WTC11 (cell line): ENCODE data around the gene ADAMTS15. TPM values are rescaled to one million over a fixed set of nuclear protein-coding genes. Genes with fewer than 3 reads are reported as not detected.

ENCODE experiments used
- ATAC-seq: fragments of 200-7000 bp; cut with Tn5 transposase; 2 replicates; pipeline ENCODE4 v1.10.0; 2021; ENCODE audit warnings: mild to moderate bottlenecking, moderate library complexity
- CTCF ChIA-PET: fragments of 300-600 bp; sonication (Branson Sonifier 250); formaldehyde crosslinking; loops from one replicate; lab custom pipeline; 2021; ENCODE audit warnings: antibody characterized with exemption; lab: Charles Lee
- POLR2A ChIA-PET: fragments of 350-600 bp; sonication (Branson Sonifier 250); formaldehyde crosslinking; loops from one replicate; lab custom pipeline; 2021; ENCODE audit warnings: antibody characterized with exemption; lab: Charles Lee
- DNase-seq: peaks from one replicate; pipeline ENCODE4 v3.0.0; 2021; ENCODE audit warnings: low spot score
- H3K27ac Mint-ChIP-seq: 2 replicates; pipeline ENCODE4 v1.8.0; 2021; ENCODE audit warnings: mixed read lengths
- H3K27me3 Mint-ChIP-seq: 2 replicates; pipeline ENCODE4 v1.8.0; 2021; ENCODE audit warnings: low read depth, mild to moderate bottlenecking, moderate library complexity, mixed read lengths
- H3K36me3 Mint-ChIP-seq: 2 replicates; pipeline ENCODE4 v1.8.0; 2021; ENCODE audit warnings: mixed read lengths
- H3K4me1 Mint-ChIP-seq: 2 replicates; pipeline ENCODE4 v1.8.0; 2022; ENCODE audit warnings: mixed read lengths
- H3K4me3 Mint-ChIP-seq: 2 replicates; pipeline ENCODE4 v1.8.0; 2021; ENCODE audit warnings: mild to moderate bottlenecking, moderate library complexity, mixed read lengths
- H3K9me3 Mint-ChIP-seq: 2 replicates; pipeline ENCODE4 v1.8.0; 2021; ENCODE audit warnings: mixed read lengths
- CDX4 ChIP-seq: fragments of 250-450 bp; sonication (Bioruptor Pico); IDR thresholded peaks from 2 replicates; pipeline ENCODE4 v1.9.0; 2021; ENCODE audit warnings: moderate library complexity, mild to moderate bottlenecking, inconsistent platforms, borderline replicate concordance
- CREB1 ChIP-seq: sonication (generic); formaldehyde crosslinking; IDR thresholded peaks from 2 replicates; pipeline ENCODE4 v1.8.0; 2023; ENCODE audit warnings: mild to moderate bottlenecking, missing genetic modification reagents
- E2F1 ChIP-seq: sonication (generic); formaldehyde crosslinking; IDR thresholded peaks from 2 replicates; pipeline ENCODE4 v1.8.0; 2022; ENCODE audit warnings: mild to moderate bottlenecking, missing genetic modification reagents
- ESRRA ChIP-seq: sonication (generic); formaldehyde crosslinking; IDR thresholded peaks from 2 replicates; pipeline ENCODE4 v1.8.1; 2022; ENCODE audit warnings: mild to moderate bottlenecking, missing genetic modification reagents, borderline replicate concordance
- ETV6 ChIP-seq: sonication (generic); formaldehyde crosslinking; IDR thresholded peaks from 2 replicates; pipeline ENCODE4 v1.8.1; 2022; ENCODE audit warnings: mild to moderate bottlenecking, missing genetic modification reagents
- FOXP4 ChIP-seq: sonication (generic); formaldehyde crosslinking; IDR thresholded peaks from 2 replicates; pipeline ENCODE4 v1.8.0; 2022; ENCODE audit warnings: mild to moderate bottlenecking, missing genetic modification reagents
- GRHL2 ChIP-seq: fragments of 250-450 bp; sonication (Bioruptor Pico); IDR thresholded peaks from 2 replicates; pipeline ENCODE4 v1.8.0; 2022; ENCODE audit warnings: mild to moderate bottlenecking, moderate library complexity; ENCODE audit not compliant: insufficient replicate concordance, severe bottlenecking
- GTF2I ChIP-seq: fragments of 250-450 bp; sonication (Bioruptor Pico); conservative IDR thresholded peaks from 2 replicates; pipeline ENCODE4 v1.4.0; 2021; ENCODE audit warnings: mild to moderate bottlenecking
- IRF1 ChIP-seq: sonication (generic); formaldehyde crosslinking; IDR thresholded peaks from 2 replicates; pipeline ENCODE4 v1.8.0; 2023; ENCODE audit warnings: missing genetic modification reagents
- JAZF1 ChIP-seq: fragments of 250-450 bp; sonication (Bioruptor Pico); IDR thresholded peaks from 2 replicates; pipeline ENCODE4 v1.9.0; 2021; ENCODE audit warnings: moderate library complexity, mild to moderate bottlenecking, inconsistent platforms
- MAX ChIP-seq: sonication (generic); formaldehyde crosslinking; IDR thresholded peaks from 2 replicates; pipeline ENCODE4 v1.8.0; 2022; ENCODE audit warnings: mild to moderate bottlenecking, missing genetic modification reagents
- NFE2L1 ChIP-seq: sonication (generic); formaldehyde crosslinking; IDR thresholded peaks from 2 replicates; pipeline ENCODE4 v1.8.1; 2023; ENCODE audit warnings: missing genetic modification reagents
- NFYB ChIP-seq: sonication (generic); formaldehyde crosslinking; conservative IDR thresholded peaks from 2 replicates; pipeline ENCODE4 v1.8.0; 2022; ENCODE audit warnings: low read depth, missing genetic modification reagents
- OVOL2 ChIP-seq: fragments of 250-450 bp; sonication (Bioruptor Pico); IDR thresholded peaks from 2 replicates; pipeline ENCODE4 v1.9.0; 2021; ENCODE audit warnings: mild to moderate bottlenecking, borderline replicate concordance
- PREB ChIP-seq: sonication (generic); formaldehyde crosslinking; IDR thresholded peaks from 2 replicates; pipeline ENCODE4 v1.8.1; 2022; ENCODE audit warnings: mild to moderate bottlenecking, missing genetic modification reagents, moderate library complexity, borderline replicate concordance
- RELA ChIP-seq: sonication (generic); formaldehyde crosslinking; IDR thresholded peaks from 2 replicates; pipeline ENCODE4 v1.8.1; 2022; ENCODE audit warnings: missing genetic modification reagents, mild to moderate bottlenecking, borderline replicate concordance
- RORB ChIP-seq: fragments of 250-450 bp; sonication (Bioruptor Pico); IDR thresholded peaks from 2 replicates; pipeline ENCODE4 v1.9.0; 2021; ENCODE audit warnings: mild to moderate bottlenecking
- SMAD4 ChIP-seq: sonication (generic); formaldehyde crosslinking; IDR thresholded peaks from 2 replicates; pipeline ENCODE4 v1.8.0; 2022; ENCODE audit warnings: mild to moderate bottlenecking, missing genetic modification reagents
- SP1 ChIP-seq: sonication (generic); formaldehyde crosslinking; conservative IDR thresholded peaks from 2 replicates; pipeline ENCODE4 v1.8.1; 2022; ENCODE audit warnings: missing genetic modification reagents
- USF1 ChIP-seq: sonication (generic); formaldehyde crosslinking; IDR thresholded peaks from 2 replicates; pipeline ENCODE4 v1.8.0; 2022; ENCODE audit warnings: mild to moderate bottlenecking, missing genetic modification reagents
- ZNF138 ChIP-seq: sonication (generic); formaldehyde crosslinking; conservative IDR thresholded peaks from 2 replicates; pipeline ENCODE4 v1.8.1; 2022; ENCODE audit warnings: mild to moderate bottlenecking, moderate library complexity, missing genetic modification reagents
- ZNF219 ChIP-seq: sonication (generic); formaldehyde crosslinking; IDR thresholded peaks from 2 replicates; pipeline ENCODE4 v1.8.0; 2023; ENCODE audit warnings: missing genetic modification reagents, mild to moderate bottlenecking, borderline replicate concordance
- ZNF232 ChIP-seq: sonication (generic); formaldehyde crosslinking; IDR thresholded peaks from 2 replicates; pipeline ENCODE4 v1.8.0; 2022; ENCODE audit warnings: mild to moderate bottlenecking, missing genetic modification reagents
- ZNF396 ChIP-seq: fragments of 250-450 bp; sonication (Bioruptor Pico); IDR thresholded peaks from 2 replicates; pipeline ENCODE4 v1.8.0; 2021; ENCODE audit warnings: mild to moderate bottlenecking, moderate library complexity, borderline replicate concordance
- ZNF416 ChIP-seq: fragments of 250-450 bp; sonication (Bioruptor Pico); IDR thresholded peaks from 2 replicates; pipeline ENCODE4 v1.9.0; 2021; ENCODE audit warnings: mild to moderate bottlenecking, inconsistent platforms
- total RNA-seq: library from RNA; stranded (reverse); gene quantifications from 3 replicates; pipeline ENCODE4 v1.2.3, GENCODE V29; 2021

The ADAMTS15 gene
- total RNA-seq, 1 experiment from 2014 or later: 3.7 TPM

GRCh38 chr11:130478204-130478701 lies 29.8 kb downstream of the ADAMTS15 start:
- Mint-ChIP-seq H3K27me3 (no peaks in the 10 kb centered on the region), H3K4me1 (peaks cover 3% of the 10 kb centered on the region; the same call in 1 of the 2 replicates), H3K4me3 (no peak overlapping the region), H3K27ac (no peak overlapping the region), H3K9me3 (no peaks in the 10 kb centered on the region), H3K36me3 (no peaks in the 10 kb centered on the region)
- POLR2A ChIA-PET: no interaction called here
- ATAC-seq: no peak
- DNase-seq: no peak
- TF ChIP-seq ZNF416 (CRISPR knock-in tag): no peak
- TF ChIP-seq OVOL2 (CRISPR knock-in tag): no peak
- no peak for TF ChIP-seq GTF2I (CRISPR knock-in tag)
- no peak for TF ChIP-seq PREB (CRISPR knock-in tag)
- TF ChIP-seq SP1 (CRISPR knock-in tag): no peak
- no peak for TF ChIP-seq GRHL2 (CRISPR knock-in tag)
- no peak for TF ChIP-seq CDX4
- TF ChIP-seq SMAD4: no peak
- TF ChIP-seq ZNF219 (CRISPR knock-in tag): no peak
- CTCF ChIA-PET: interaction anchor here (1.7 to 2.6 kb wide), 2 partner anchors 9 to 47 kb away, joined by 7 read pairs; no protein-coding TSS in a partner anchor

GRCh38 chr11:130478881-130479280 lies 30.4 kb downstream of the ADAMTS15 start:
- no peak for TF ChIP-seq E2F1 (CRISPR knock-in tag)
- TF ChIP-seq NFYB (CRISPR knock-in tag): no peak
- no peak for TF ChIP-seq RORB (CRISPR knock-in tag)
- ATAC-seq (no peak), DNase-seq (no peak)
- Mint-ChIP-seq H3K4me1 (peaks cover 3% of the 10 kb centered on the region; the same call in 1 of the 2 replicates), H3K4me3 (no peak overlapping the region), H3K9me3 (peaks cover 2% of the 10 kb centered on the region), H3K36me3 (peaks cover under 1% of the 10 kb centered on the region; the same call in 1 of the 2 replicates), H3K27ac (no peak overlapping the region), H3K27me3 (0 out of 2 replicates have a peak, but pooled peaks cover under 1% of the 10 kb centered on the region)
- POLR2A ChIA-PET: no interaction called here
- CTCF ChIA-PET: interaction anchor here (1.7 kb wide), 1 partner anchor 48 kb away, joined by 7 read pairs; no protein-coding TSS in a partner anchor

- Mint-ChIP-seq H3K9me3 (peaks cover 8% of the 10 kb centered on the region), H3K27ac (no peak overlapping the region), H3K36me3 (peaks cover 2% of the 10 kb centered on the region; the same call in 1 of the 2 replicates), H3K27me3 (peaks cover 3% of the 10 kb centered on the region; the same call in 1 of the 2 replicates), H3K4me1 (peaks cover 3% of the 10 kb centered on the region; the same call in 1 of the 2 replicates), H3K4me3 (no peak overlapping the region)
- ChIA-PET POLR2A (no interaction called here), CTCF (no interaction called here)
- ATAC-seq: no peak
- no peak for DNase-seq
- no peak for TF ChIP-seq RELA (CRISPR knock-in tag)
- no peak for TF ChIP-seq FOXP4 (CRISPR knock-in tag)
- no peak for TF ChIP-seq GRHL2 (CRISPR knock-in tag)
- no peak for TF ChIP-seq ZNF396
- TF ChIP-seq ETV6 (CRISPR knock-in tag): no peak
- TF ChIP-seq NFE2L1: no peak
- no peak for TF ChIP-seq ZNF138
- no peak for TF ChIP-seq IRF1 (CRISPR knock-in tag)
- no peak for TF ChIP-seq MAX
- TF ChIP-seq CREB1 (CRISPR knock-in tag): no peak
- no peak for TF ChIP-seq ZNF232 (CRISPR knock-in tag)
- no peak for TF ChIP-seq USF1
- TF ChIP-seq ESRRA (CRISPR knock-in tag): no peak
- TF ChIP-seq JAZF1 (CRISPR knock-in tag): no peak
Observed at GRCh38 chr11:130480186-130480585, 31.7 kb downstream of the ADAMTS15 start.
